A172 (cell line): ENCODE measurements around the gene LIF. TPM values are rescaled to one million over a fixed set of nuclear protein-coding genes. Genes with fewer than 3 reads are reported as not detected.
"Not testable (repeated sequence)": the region's sequence is repeated elsewhere in the genome, so short reads cannot be mapped to it uniquely, and the experiment has no call there.

Experiments used
- DNase-seq: peaks from one replicate; pipeline ENCODE4 v3.0.0-alpha.2; 2015; ENCODE audit warnings: low spot score
- total RNA-seq: library from RNA; depleted of rRNA; stranded (reverse); fragments of >200 nt; shearing (Covaris generic); gene quantifications from 2 replicates; pipeline ENCODE4 v1.2.3, GENCODE V29; 2014

LIF gene
- total RNA-seq, 1 experiment from 2014 or later, result 25.4 TPM

GRCh38 chr22:30208631-30209603, 37.6 kb downstream of the LIF start:
- peak; percentile 82 for DNase-seq

GRCh38 chr22:30206944-30207343, 39.6 kb downstream of the LIF start:
- DNase-seq, result peak; percentile 94

GRCh38 chr22:30205281-30206115, 41.1 kb downstream of the LIF start:
- DNase-seq, result peak; percentile 93

GRCh38 chr22:30204742-30205111, 41.8 kb downstream of the LIF start:
- no peak for DNase-seq

- DNase-seq, result no peak
Measured at GRCh38 chr22:30204015-30204741, 42.4 kb downstream of the LIF start.

- DNase-seq, result no peak
Measured at GRCh38 chr22:30202531-30203006, 44.0 kb downstream of the LIF start.

GRCh38 chr22:30201945-30202344, 44.6 kb downstream of the LIF start:
- no peak for DNase-seq

GRCh38 chr22:30200905-30201304, 45.7 kb downstream of the LIF start:
- DNase-seq, result not testable (repeated sequence)

GRCh38 chr22:30198921-30199320, 47.6 kb downstream of the LIF start:
- DNase-seq, result no peak

GRCh38 chr22:30198152-30198825, 48.3 kb downstream of the LIF start:
- no peak for DNase-seq

GRCh38 chr22:30197389-30197788, 49.2 kb downstream of the LIF start:
- no peak for DNase-seq

GRCh38 chr22:30196880-30197336, 49.7 kb downstream of the LIF start:
- no peak for DNase-seq

GRCh38 chr22:30196141-30196879, 50.2 kb downstream of the LIF start:
- DNase-seq, result peak; percentile 97

GRCh38 chr22:30195245-30196140, 51.1 kb downstream of the LIF start:
- DNase-seq, result no peak

- no peak for DNase-seq
Measured at GRCh38 chr22:30193031-30193775, 53.4 kb downstream of the LIF start.

GRCh38 chr22:30192427-30192826, 54.1 kb downstream of the LIF start:
- DNase-seq, result no peak

- DNase-seq, result no peak
Measured at GRCh38 chr22:30191040-30191701, 55.4 kb downstream of the LIF start.

- DNase-seq, result no peak
Measured at GRCh38 chr22:30190574-30190973, 56.0 kb downstream of the LIF start.
